Measurements from ENCODE around the gene KIF20A.
"Not testable (repeated sequence)": the region's sequence is repeated elsewhere in the genome, so short reads cannot be mapped to it uniquely, and the experiment has no call there.

The KIF20A gene

GRCh38 chr5:138188626-138189025 lies 9.7 kb downstream of the KIF20A start:
- no peak for DNase-seq

- DNase-seq, result no peak
Observed at GRCh38 chr5:138192826-138193225, 13.9 kb downstream of the KIF20A start.

DNA sequence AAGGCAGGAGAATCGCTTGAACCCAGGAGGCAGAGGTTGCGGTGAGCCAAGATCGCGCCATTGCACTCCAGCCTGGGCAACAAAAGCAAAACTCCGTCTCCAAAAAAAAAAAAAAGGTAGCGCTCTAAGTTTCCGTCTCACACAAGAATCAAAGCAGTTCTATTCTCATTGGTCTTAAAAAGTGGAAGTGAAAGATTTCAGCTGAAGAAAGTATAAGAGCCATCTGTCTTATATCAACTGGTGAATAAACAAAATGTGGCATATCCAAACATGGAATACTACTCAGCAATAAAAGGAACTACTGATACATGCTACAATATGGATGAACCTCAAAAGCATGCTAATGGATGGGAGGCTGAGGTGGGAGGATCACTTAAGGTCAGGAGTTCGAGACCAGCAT lies 14.9 kb downstream of the KIF20A start:
- not testable (repeated sequence) for DNase-seq

- DNase-seq, result no peak
Observed at GRCh38 chr5:138210985-138211384, 32.1 kb downstream of the KIF20A start.

DNA sequence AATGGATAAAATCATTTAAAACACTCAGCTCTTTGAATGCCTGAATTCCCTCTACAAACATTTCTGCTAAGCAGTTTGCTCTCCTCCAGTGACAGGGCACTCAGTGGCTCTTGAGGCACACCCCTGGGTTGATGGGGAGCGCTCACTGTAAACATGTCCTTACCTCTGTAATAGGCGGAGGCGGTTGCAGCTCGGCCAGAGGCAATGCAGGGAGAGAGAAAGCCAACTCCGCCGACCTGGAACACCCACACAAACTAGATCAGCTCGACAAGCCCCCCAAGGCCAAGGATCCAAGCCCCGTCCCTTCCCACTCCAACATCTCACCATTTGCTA lies 33.9 kb downstream of the KIF20A start:
- DNase-seq, result no peak

- peak; percentile 93 for DNase-seq
Observed at GRCh38 chr5:138213161-138214029, 34.5 kb downstream of the KIF20A start, which contains the start of gene CDC23. Gene CDC23, minus strand, starts transcription at chr5:138213323. Its CDS starts 11 bp downstream, at chr5:138213312.

DNA sequence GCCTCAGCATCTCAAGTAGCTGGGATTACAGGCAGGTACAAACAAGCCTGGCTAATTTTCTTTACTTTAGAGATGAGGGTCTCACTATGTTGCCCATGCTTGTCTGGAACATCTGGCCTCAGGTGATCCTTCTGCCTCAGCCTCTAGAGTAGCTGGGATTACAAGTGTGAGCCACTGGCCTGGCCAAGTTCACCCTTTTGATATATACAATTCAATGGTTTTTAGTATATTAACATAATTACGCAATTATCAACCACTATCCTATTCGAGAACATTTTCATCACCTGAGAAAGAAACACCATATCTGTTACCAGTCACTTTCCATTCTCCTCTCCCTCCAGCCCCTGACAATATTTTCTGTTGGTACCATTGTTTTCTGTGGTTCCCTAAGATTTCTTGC lies 37.9 kb downstream of the KIF20A start:
- no peak for DNase-seq

GRCh38 chr5:138223532-138223931 lies 44.6 kb downstream of the KIF20A start:
- no peak for DNase-seq

DNA sequence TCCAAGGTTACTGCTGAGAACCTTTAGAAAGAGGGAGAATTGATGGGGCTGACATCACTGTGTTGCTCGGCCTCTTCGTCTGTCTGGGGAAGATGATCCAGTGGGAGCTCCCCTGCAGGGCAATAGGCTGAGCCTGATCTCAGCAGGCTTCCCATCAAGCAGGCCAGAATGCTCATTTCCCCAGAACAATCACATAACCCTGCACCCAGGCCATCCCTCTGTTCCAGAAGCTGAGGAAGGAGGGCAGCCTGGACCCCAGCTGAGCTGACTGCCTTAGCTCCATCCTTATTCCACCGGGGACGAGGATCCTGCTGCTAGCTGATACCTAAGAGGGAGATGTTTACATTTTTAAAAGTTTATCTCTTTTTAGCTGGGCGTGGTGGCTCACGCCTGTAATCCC lies 45.8 kb downstream of the KIF20A start:
- no peak for DNase-seq

GRCh38 chr5:138226910-138227309 lies 48.0 kb downstream of the KIF20A start:
- DNase-seq, result no peak

DNA sequence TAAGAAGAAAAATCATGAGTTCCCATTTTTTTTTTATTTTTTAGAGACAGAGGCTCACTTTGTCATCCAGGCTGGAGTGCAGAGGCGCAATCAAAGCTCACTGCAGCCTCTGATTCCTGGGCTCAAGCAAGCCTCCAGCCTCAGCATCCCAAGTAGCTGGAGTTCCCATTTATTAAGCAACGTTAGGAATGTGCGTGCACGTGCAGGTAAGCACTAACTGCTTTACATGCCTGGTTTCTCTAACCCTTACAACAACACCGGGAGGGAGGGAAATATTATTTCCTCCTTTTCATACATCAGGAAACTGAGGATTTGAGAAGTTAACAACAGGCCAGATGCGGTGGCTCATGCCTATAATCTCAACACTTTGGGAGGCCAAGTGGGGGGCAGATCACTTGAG lies 50.5 kb downstream of the KIF20A start:
- no peak for DNase-seq

DNA sequence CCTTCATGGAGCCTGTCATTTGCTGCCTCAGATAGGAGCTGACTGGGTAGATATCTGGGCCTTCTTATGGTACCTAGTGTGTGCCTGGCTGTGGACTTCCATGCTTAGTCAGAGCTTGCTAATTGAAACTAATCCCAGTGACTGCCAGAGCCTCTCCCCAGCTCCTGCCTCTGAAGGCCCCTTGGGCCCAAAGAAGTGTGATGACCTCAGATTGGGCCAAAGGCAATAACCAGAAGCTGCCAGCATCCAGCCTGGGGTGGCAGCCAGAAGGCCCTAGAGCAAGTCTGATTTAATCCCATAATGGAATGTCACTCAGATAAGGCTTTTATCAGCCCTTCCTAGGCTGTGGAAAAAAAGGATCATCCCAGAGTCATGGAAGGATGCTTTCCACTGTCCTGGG lies 51.3 kb downstream of the KIF20A start:
- DNase-seq, result no peak

DNA sequence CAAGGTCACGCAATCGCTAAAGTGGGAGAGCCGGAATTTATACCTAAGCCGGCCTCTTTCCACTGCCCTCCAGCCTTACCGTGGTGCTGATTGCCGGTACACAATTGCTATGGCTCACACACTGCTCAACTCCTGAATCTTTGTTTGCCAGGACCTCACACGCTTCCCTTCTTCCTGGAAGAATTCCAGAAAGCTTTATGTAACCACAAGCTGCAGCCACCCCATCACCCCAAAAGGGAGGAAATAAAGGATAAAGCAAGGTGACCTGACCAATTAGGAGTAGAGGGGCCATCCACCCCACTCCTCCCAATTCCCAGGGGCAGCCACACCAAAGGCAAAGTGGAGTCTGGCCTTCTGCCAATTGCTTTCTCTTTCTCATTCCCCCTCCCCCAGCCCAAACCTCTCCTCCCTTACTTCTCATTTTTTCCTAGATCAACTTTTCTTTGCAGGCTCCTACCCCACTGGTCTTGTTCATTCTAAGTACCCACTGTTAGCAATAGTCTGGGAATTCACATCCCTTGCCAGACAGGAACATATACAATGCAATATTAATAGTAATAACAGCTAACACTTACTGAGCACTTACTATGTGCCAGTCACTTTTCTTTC lies 52.2 kb downstream of the KIF20A start:
- no peak for DNase-seq

GRCh38 chr5:138233280-138233679 lies 54.4 kb downstream of the KIF20A start:
- DNase-seq, result no peak

GRCh38 chr5:138234651-138235050 lies 55.7 kb downstream of the KIF20A start:
- no peak for DNase-seq
